IPS-18a (cell line): ENCODE measurements around the gene GALNTL6.

Experiments used
- H3K27ac ChIP-seq: one replicate; pipeline ENCODE4 v1.5.1; 2013; ENCODE audit warnings: low read length
- H3K27me3 ChIP-seq: one replicate; pipeline ENCODE4 v1.6.1; 2013; ENCODE audit warnings: mild to moderate bottlenecking, low read length; ENCODE audit not compliant: control insufficient read depth, insufficient read depth
- H3K36me3 ChIP-seq: one replicate; pipeline ENCODE4 v1.6.1; 2013; ENCODE audit warnings: low read depth, low read length; ENCODE audit not compliant: control insufficient read depth
- H3K4me1 ChIP-seq: one replicate; pipeline ENCODE4 v1.6.1; 2013; ENCODE audit warnings: low read depth, low read length; ENCODE audit not compliant: control insufficient read depth
- H3K4me3 ChIP-seq: one replicate; pipeline ENCODE4 v1.5.1; 2013; ENCODE audit warnings: low read length
- H3K9ac ChIP-seq: one replicate; pipeline ENCODE4 v1.6.1; 2013; ENCODE audit warnings: mild to moderate bottlenecking, low read length, moderate library complexity
- H3K9me3 ChIP-seq: one replicate; pipeline ENCODE4 v1.6.1; 2013; ENCODE audit warnings: low read depth, low read length; ENCODE audit not compliant: control insufficient read depth

The GALNTL6 gene

DNA sequence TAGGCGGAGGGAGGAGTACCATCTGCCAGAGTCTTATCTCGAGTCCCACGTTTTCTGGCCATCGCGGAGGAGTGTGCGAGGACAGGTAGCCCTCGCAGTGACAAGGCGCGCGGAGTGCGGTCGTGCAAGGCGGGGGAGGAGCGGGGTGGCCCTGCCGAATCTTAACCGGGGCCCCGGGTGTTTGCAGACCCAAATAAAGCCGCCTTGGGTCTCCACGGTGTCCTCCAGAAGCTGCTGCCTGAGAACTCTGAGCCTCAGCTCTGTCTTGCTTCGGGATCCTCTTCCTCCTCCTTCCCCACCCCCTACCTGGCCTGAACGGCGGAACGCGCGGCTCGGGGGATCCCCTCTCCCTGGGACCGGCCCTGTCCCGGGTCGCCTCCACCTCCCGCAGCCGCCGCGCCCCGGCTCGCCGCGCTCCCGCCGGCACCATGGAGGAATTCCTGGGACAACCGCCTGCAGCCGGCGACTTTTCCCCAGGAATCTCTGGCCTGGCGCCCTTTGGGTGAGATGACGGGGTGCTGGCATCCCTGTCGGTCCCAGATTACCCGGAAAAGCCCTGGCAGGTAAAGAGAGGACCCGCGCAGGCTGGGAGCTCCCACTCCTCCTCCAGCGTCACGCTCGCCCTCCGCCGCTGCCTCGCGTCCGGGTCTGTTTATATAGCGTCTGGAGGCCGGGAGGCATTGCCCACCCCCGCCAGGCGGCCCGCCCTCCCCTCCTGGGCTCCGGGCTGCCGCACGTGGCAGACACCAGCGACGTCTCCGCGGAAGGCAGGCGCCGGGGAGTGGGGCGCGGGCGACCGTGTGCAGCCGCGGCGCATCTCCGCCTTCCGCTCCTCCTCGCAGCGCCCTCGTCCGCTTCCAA lies at the start of gene GALNTL6:
TSS of gene GALNTL6 (plus strand) at position 740 of the 861 bp plus-strand sequence.
- Histone ChIP-seq H3K4me3 (peak within 1 kb of the TSS; percentile 78), H3K27ac (no peak within 1 kb of the TSS), H3K9ac (no peak within 1 kb of the TSS), H3K9me3 (no peaks in the 10 kb centered on the region), H3K27me3 (peaks cover 51% of the 10 kb centered on the region), H3K36me3 (no peaks in the 10 kb centered on the region), H3K4me1 (peaks cover 7% of the 10 kb centered on the region)

DNA sequence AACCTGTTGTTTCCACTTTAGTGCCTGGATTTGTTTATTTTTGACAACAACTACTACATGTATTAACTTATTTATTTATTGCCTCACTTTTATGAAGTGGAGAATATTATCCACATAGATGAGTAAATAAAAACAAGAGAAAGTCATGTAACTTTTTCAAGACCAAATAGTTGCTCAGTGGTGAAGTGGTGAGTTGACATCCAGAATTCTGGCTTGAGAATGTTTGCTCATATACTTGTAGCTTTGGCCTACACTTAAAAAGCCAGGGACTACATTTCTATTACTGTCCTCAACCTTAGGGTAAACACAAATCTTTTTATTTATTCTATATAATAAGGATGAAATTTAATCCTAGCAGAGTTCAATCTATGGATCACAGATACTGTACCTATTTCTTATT lies 47.7 kb upstream of the GALNTL6 start:
- Histone ChIP-seq H3K4me3 (no peak overlapping the region), H3K36me3 (no peaks in the 10 kb centered on the region), H3K27me3 (no peaks in the 10 kb centered on the region), H3K4me1 (no peaks in the 10 kb centered on the region), H3K9me3 (no peaks in the 10 kb centered on the region), H3K9ac (no peak overlapping the region), H3K27ac (no peak overlapping the region)

DNA sequence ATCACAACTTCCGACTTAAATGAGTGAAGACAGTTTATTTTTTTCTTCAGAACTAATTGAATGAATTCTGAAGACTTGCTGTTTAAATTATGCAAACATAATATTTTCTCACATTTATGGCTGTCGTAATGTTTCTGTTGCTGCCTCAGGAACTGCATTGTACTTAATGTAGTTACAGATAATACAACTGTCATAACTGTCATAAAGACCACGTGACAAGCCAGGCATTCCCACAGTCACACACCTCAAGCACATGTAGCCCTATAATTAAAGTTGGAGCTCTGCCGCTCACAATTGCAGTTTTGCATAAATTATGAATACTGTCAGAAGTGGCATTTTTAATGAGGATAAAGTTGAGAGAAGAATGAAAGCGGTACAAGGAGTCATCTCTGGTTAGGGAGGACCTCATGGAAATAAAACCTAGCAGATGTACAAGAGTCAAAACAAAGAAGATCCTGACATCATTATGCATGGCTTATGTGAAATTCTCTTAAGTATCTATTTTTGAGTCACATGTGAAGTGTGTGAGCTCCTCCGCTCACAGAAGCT lies 38.5 kb upstream of the GALNTL6 start:
- H3K9ac ChIP-seq, result no peak overlapping the region
- no peaks in the 10 kb centered on the region for H3K27me3 ChIP-seq
- no peaks in the 10 kb centered on the region for H3K36me3 ChIP-seq
- no peaks in the 10 kb centered on the region for H3K4me1 ChIP-seq
- no peak overlapping the region for H3K27ac ChIP-seq
- H3K4me3 ChIP-seq, result no peak overlapping the region
- H3K9me3 ChIP-seq, result no peaks in the 10 kb centered on the region

DNA sequence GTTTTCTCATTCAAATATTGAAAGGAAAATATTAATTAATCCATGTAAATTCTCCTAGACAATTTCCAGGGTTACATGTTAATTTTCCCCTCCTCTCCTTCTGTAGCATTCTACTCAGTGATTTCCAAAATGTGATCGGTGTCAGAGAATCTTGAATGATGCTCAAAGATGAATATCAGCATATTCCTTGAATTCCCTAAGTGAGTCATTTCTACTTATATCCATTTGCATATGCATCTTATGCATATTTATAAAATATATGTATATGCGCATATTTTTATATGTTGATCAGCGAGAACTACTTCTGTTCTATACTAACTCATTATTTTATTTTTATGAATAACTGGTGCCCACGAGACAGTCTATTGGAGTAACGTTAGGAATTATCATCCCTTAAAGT lies 33.9 kb upstream of the GALNTL6 start:
- Histone ChIP-seq H3K27me3 (no peaks in the 10 kb centered on the region), H3K4me3 (no peak overlapping the region), H3K9ac (no peak overlapping the region), H3K27ac (no peak overlapping the region), H3K4me1 (no peaks in the 10 kb centered on the region), H3K36me3 (no peaks in the 10 kb centered on the region), H3K9me3 (no peaks in the 10 kb centered on the region)

DNA sequence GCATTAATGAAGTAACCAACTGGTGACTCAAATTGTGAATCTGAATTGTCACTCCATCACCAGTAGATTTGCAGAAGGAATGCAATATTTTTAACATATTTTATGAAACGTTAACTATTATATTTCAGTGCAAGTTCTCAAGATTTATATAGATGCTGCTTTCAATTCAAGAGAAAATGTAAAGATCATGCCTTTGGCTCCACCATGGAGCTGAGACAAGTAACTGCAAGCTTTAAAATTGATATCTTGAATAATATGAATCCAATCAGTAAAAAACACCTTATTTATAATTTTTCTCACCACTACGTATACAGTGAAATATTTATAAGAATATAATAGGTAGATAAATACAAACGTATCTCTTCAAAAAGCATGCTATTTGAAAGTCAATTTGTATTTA lies 27.8 kb upstream of the GALNTL6 start:
- Histone ChIP-seq H3K9ac (no peak overlapping the region), H3K4me1 (no peaks in the 10 kb centered on the region), H3K9me3 (no peaks in the 10 kb centered on the region), H3K27me3 (no peaks in the 10 kb centered on the region), H3K36me3 (no peaks in the 10 kb centered on the region), H3K27ac (no peak overlapping the region), H3K4me3 (no peak overlapping the region)

- Histone ChIP-seq H3K27ac (no peak overlapping the region), H3K9ac (no peak overlapping the region), H3K27me3 (no peaks in the 10 kb centered on the region), H3K4me3 (no peak overlapping the region), H3K9me3 (no peaks in the 10 kb centered on the region), H3K4me1 (no peaks in the 10 kb centered on the region), H3K36me3 (no peaks in the 10 kb centered on the region)
These were observed 19.5 kb upstream of the GALNTL6 start for GRCh38 chr4:171793723-171794122.

GRCh38 chr4:171794528-171794927 lies 18.7 kb upstream of the GALNTL6 start:
- Histone ChIP-seq H3K4me1 (no peaks in the 10 kb centered on the region), H3K4me3 (no peak overlapping the region), H3K36me3 (no peaks in the 10 kb centered on the region), H3K27ac (no peak overlapping the region), H3K27me3 (no peaks in the 10 kb centered on the region), H3K9me3 (no peaks in the 10 kb centered on the region), H3K9ac (no peak overlapping the region)

DNA sequence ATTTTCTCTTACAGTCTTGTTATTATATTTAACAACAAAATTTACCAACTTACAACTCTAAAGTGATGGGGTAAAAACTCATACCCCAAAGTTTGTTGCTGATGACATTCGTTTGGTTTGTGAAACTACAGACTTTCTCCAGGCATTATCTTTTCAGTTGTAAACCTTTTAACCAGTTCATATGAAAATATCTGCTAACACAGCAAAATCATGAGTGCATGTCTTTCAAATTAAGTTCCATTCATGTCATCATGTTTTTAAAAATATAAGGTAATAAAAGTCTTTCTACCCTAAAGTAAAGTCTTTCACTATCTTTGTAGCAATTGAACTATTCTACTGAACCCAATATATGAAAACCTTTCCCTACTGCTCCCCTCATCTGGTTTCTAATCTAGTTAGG lies 3.4 kb upstream of the GALNTL6 start:
- no peaks in the 10 kb centered on the region for H3K9me3 ChIP-seq
- H3K27ac ChIP-seq, result no peak overlapping the region
- no peak overlapping the region for H3K4me3 ChIP-seq
- no peaks in the 10 kb centered on the region for H3K36me3 ChIP-seq
- H3K27me3 ChIP-seq, result peaks cover 38% of the 10 kb centered on the region
- no peak overlapping the region for H3K9ac ChIP-seq
- peaks cover 7% of the 10 kb centered on the region for H3K4me1 ChIP-seq

DNA sequence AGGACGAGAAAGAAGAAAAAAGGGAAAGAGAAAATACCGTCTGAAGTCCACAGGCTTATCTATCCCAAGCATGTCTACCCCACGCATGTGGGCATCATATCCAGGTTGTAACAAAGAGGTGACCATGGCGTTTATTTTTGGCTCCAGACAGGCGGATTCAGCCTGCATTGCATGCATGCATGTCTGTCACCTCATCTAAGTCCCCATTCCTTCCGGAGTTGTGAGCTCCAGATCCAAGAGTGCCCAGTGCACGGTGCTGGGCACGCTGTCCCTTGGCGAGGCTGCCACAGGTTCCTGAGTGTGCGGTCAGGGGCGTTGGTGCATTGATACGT lies 905 bp upstream of the GALNTL6 start:
- Histone ChIP-seq H3K36me3 (no peaks in the 10 kb centered on the region), H3K9ac (no peak overlapping the region), H3K27me3 (peaks cover 51% of the 10 kb centered on the region), H3K9me3 (no peaks in the 10 kb centered on the region), H3K4me3 (peak overlapping the region; percentile 78), H3K4me1 (peaks cover 7% of the 10 kb centered on the region), H3K27ac (no peak overlapping the region)

GRCh38 chr4:171813526-171814250 lies 484 bp downstream of the GALNTL6 start:
- peak overlapping the region; percentile 78 for H3K4me3 ChIP-seq
- no peak overlapping the region for H3K9ac ChIP-seq

DNA sequence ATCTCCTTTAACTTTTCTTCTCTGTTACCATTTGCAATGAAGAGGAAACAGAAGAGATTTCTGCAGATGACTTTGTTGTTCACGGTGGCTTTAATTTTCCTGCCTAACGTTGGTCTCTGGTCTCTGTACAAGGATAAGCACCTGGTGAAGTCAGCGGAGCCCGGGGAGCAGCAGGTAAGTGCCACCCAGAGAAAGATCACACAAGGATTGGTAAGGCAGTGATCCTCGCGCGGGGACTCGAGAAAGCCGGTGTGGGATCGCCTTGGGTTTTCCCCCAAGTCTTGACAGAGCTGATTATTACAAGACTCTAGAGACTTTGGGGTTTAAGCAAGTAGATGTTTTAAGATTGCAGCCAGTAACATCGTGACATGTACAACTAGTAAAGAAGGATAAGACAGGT lies 1.3 kb downstream of the GALNTL6 start:
- Histone ChIP-seq H3K27me3 (peaks cover 51% of the 10 kb centered on the region), H3K27ac (no peak overlapping the region), H3K36me3 (no peaks in the 10 kb centered on the region), H3K4me1 (peaks cover 7% of the 10 kb centered on the region), H3K4me3 (peak overlapping the region; percentile 78), H3K9ac (no peak overlapping the region), H3K9me3 (no peaks in the 10 kb centered on the region)

More at GRCh38 chr4:171813526-171814250, 484 bp downstream of the GALNTL6 start:
- H3K36me3 ChIP-seq, result no peaks in the 10 kb centered on the region
- H3K27me3 ChIP-seq, result peaks cover 51% of the 10 kb centered on the region
- no peak overlapping the region for H3K27ac ChIP-seq
- H3K4me1 ChIP-seq, result peaks cover 7% of the 10 kb centered on the region
- no peaks in the 10 kb centered on the region for H3K9me3 ChIP-seq
